Measurements from ENCODE around the gene LIN7C.

DNA sequence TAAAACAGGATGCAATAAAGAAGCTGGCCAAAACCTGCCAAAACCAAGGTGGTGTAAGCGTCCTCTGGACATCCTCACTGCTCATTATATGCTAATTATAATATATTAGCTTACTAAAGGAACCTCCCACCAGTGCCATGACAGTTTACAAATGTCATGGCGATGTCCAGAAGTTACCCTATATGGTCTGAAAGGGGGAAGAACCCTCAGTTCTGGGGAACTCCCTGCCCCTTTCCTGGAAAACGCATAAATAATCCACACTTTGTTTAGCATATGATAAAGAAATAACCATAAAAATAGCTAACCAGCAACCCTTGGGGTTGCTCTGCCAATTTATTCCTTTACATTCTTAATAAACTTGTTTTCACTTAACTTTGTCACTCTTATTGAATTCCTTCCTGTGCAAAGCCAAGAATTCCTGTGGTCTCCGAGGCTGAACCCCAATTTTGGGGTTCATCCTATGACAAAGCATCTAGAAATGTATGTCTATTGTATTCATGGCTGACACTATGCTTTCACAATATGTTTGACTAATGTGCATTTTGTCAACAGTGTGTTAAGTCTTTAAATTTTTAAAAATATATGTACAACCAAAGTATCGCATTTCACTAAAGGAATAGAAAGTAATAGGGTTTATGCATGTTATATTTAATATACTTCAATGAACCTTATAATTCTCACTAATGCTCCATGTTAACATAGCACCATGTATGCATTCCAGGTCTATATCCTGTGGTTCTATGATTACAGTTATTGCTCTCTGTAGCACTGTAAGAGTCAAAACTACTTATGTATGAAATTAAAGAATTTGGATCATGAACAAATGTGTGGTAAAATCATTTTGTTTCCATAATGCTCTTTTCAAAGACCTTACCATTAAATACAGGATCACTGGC, 59.0 kb downstream of the LIN7C start:
- TF ChIP-seq EZH2 (IDR thresholded peaks at IDR 0.05), result no peak
- no peak for TF ChIP-seq POLR2AphosphoS5 (IDR thresholded peaks at IDR 0.05; ENCODE audit: borderline replicate concordance, low read depth, low read length)
- TF ChIP-seq FOXP2 (optimal IDR thresholded peaks at IDR 0.05; ENCODE audit: control extremely low read depth, extremely low read length, insufficient read depth), result no peak

All from SK-N-MC (cell line).